PC-9 (cell line): Measurements from ENCODE around the gene CCNI2.

Source experiments
- EZH2 ChIP-seq: fragments of 200-600 bp; sonication (generic); IDR thresholded peaks from 2 replicates; pipeline ENCODE4 v1.8.0; 2017; ENCODE audit warnings: antibody characterized with exemption, low read depth
- TF ChIP-seq, protein P1 (sequence below): fragments of 200-600 bp; sonication (generic); conservative IDR thresholded peaks from 2 replicates; pipeline ENCODE4 v1.6.1; 2017; ENCODE audit warnings: mixed run types, antibody characterized with exemption, mild to moderate bottlenecking, moderate library complexity

DNA sequence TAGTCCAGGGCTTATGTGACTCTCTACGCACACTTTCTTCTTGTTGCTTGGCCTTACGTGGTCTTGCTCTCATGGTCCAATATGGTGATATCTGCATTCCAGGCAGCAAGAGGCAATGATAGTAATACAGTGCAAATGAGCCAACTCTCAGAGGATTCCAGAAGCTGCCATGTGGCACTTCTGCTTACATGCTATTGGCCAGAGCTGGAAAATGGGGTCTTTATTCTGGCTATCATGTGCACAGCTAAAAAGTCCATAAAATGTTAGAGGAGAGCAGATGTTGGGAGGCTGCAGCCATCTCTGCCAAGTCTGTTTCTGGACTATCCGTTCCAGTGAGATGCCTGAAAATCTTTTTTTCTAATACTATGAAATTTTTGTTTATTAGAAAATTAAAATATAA is 32.7 kb downstream of the CCNI2 start:
- no peak for TF ChIP-seq EZH2
- TF ChIP-seq, protein P1, sequence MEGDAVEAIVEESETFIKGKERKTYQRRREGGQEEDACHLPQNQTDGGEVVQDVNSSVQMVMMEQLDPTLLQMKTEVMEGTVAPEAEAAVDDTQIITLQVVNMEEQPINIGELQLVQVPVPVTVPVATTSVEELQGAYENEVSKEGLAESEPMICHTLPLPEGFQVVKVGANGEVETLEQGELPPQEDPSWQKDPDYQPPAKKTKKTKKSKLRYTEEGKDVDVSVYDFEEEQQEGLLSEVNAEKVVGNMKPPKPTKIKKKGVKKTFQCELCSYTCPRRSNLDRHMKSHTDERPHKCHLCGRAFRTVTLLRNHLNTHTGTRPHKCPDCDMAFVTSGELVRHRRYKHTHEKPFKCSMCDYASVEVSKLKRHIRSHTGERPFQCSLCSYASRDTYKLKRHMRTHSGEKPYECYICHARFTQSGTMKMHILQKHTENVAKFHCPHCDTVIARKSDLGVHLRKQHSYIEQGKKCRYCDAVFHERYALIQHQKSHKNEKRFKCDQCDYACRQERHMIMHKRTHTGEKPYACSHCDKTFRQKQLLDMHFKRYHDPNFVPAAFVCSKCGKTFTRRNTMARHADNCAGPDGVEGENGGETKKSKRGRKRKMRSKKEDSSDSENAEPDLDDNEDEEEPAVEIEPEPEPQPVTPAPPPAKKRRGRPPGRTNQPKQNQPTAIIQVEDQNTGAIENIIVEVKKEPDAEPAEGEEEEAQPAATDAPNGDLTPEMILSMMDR, result no peak
